PC-9 (cell line): ENCODE results near the gene SLC38A9. TPM values are rescaled to one million over a fixed set of nuclear protein-coding genes. Genes with fewer than 3 reads are reported as not detected.
A peak's percentile ranks its signal among the peaks of the same experiment; 100 is the strongest.

Source experiments
- BruUV-seq: library from RNA; stranded (reverse); fragments of 400-500 nt; replicated peaks from 2 replicates; lab custom pipeline; 2021; lab: Mats Ljungman, UMichigan
- CTCF ChIA-PET: fragments of 300-600 bp; sonication (Branson Sonifier 250); formaldehyde crosslinking; loops from one replicate; lab custom pipeline; 2022; ENCODE audit warnings: antibody characterized with exemption; lab: Charles Lee
- POLR2A ChIA-PET: fragments of 300-600 bp; sonication (Branson Sonifier 250); formaldehyde crosslinking; loops from one replicate; lab custom pipeline; 2022; ENCODE audit warnings: antibody characterized with exemption; ENCODE audit not compliant: unreplicated experiment; lab: Charles Lee
- DNase-seq, 2 experiments: peaks; one replicate each; pipeline versions ENCODE4 v3.0.0 to v3.0.0-alpha.2; 2015 to 2022; ENCODE audit warnings: mixed read lengths in 1 of 2
- H2AFZ ChIP-seq: fragments of 200-600 bp; sonication (generic); 2 replicates; pipeline ENCODE4 v1.8.1; 2017; ENCODE audit warnings: antibody characterized with exemption
- H3F3A ChIP-seq: fragments of 200-600 bp; sonication (generic); 2 replicates; pipeline ENCODE4 v1.8.1; 2017; ENCODE audit warnings: antibody characterized with exemption, mild to moderate bottlenecking, low read depth; ENCODE audit not compliant: insufficient read depth
- H3K27ac ChIP-seq: fragments of 200-600 bp; sonication (generic); 2 replicates; pipeline ENCODE4 v1.6.1; 2016; ENCODE audit warnings: mixed run types
- H3K27me3 ChIP-seq: fragments of 200-600 bp; sonication (generic); 2 replicates; pipeline ENCODE4 v1.6.1; 2016; ENCODE audit warnings: low read depth, mixed run types; ENCODE audit not compliant: insufficient read depth
- H3K36me3 ChIP-seq: fragments of 200-600 bp; sonication (generic); 2 replicates; pipeline ENCODE4 v1.6.1; 2016; ENCODE audit warnings: low read depth, mixed run types
- H3K4me1 ChIP-seq: fragments of 200-600 bp; sonication (generic); replicated peaks from 2 replicates; pipeline ENCODE4 v1.6.1; 2016; ENCODE audit warnings: mixed run types; ENCODE audit not compliant: insufficient read depth
- H3K4me2 ChIP-seq: fragments of 200-600 bp; sonication (generic); 2 replicates; pipeline ENCODE4 v1.6.1; 2017; ENCODE audit warnings: mixed run types
- H3K4me3 ChIP-seq: fragments of 200-600 bp; sonication (generic); 2 replicates; pipeline ENCODE4 v1.6.1; 2016; ENCODE audit warnings: mixed run types
- H3K79me2 ChIP-seq: fragments of 200-600 bp; sonication (generic); 2 replicates; pipeline ENCODE4 v1.6.1; 2017; ENCODE audit warnings: low read depth, mixed run types
- H3K9me2 ChIP-seq: fragments of 200-600 bp; sonication (generic); 2 replicates; pipeline ENCODE4 v1.8.1; 2017; ENCODE audit warnings: mild to moderate bottlenecking; ENCODE audit not compliant: insufficient read depth
- H3K9me3 ChIP-seq: fragments of 200-600 bp; sonication (generic); 2 replicates; pipeline ENCODE4 v1.8.1; 2016; ENCODE audit warnings: low read depth; ENCODE audit not compliant: insufficient read depth
- H4K20me1 ChIP-seq: fragments of 200-600 bp; sonication (generic); 2 replicates; pipeline ENCODE4 v1.8.1; 2017; ENCODE audit not compliant: insufficient read depth
- EZH2 ChIP-seq: fragments of 200-600 bp; sonication (generic); IDR thresholded peaks from 2 replicates; pipeline ENCODE4 v1.8.0; 2017; ENCODE audit warnings: antibody characterized with exemption, low read depth
- intact Hi-C: fragments of 100-400 bp; cut with micrococcal nuclease; formaldehyde crosslinking; loops from one replicate; pipeline ENCODE4 v1.10.0; 2022; ENCODE audit not compliant: unreplicated experiment
- total RNA-seq: library from RNA; stranded (reverse); gene quantifications from 2 replicates; pipeline ENCODE4 v1.2.3, GENCODE V29; 2021
- TF ChIP-seq, protein P1 (sequence below): fragments of 200-600 bp; sonication (generic); conservative IDR thresholded peaks from 2 replicates; pipeline ENCODE4 v1.6.1; 2017; ENCODE audit warnings: mixed run types, antibody characterized with exemption, mild to moderate bottlenecking, moderate library complexity

The SLC38A9 gene
- total RNA-seq, 1 experiment from 2014 or later: 26.6 TPM

DNA sequence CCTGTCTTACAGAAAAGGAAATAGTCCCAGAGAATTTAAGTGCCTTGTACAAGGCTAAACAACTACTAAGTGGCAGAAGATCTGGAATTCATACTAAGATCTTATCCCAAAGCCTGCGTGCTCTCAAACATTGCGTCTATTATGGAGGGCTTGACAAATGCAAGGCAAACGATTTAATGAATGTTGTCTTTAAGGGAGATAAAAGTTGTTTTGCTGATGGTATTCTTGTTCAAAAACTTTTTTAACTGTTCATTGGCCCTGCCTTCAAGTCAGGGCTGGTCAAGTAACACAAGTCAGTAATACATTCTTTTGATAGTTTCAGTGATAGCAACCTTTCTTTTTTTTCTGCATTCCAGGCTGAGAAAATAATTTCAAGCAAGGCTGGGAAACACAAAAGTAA, 1.7 kb upstream of the SLC38A9 start:
- no peak overlapping the region for H3K27ac ChIP-seq
- no TSS peak for BruUV-seq
- peaks cover 13% of the 10 kb centered on the region; the same call in 1 of the 2 replicates for H3K4me1 ChIP-seq
- no peaks in the 10 kb centered on the region for H3K36me3 ChIP-seq
- 0 out of 2 replicates have a peak, but pooled peaks cover 6% of the 10 kb centered on the region for H3K9me3 ChIP-seq
- H3K27me3 ChIP-seq: no peaks in the 10 kb centered on the region
- H4K20me1 ChIP-seq: no peaks in the 10 kb centered on the region
- TF ChIP-seq EZH2: no peak
- TF ChIP-seq, protein P1, sequence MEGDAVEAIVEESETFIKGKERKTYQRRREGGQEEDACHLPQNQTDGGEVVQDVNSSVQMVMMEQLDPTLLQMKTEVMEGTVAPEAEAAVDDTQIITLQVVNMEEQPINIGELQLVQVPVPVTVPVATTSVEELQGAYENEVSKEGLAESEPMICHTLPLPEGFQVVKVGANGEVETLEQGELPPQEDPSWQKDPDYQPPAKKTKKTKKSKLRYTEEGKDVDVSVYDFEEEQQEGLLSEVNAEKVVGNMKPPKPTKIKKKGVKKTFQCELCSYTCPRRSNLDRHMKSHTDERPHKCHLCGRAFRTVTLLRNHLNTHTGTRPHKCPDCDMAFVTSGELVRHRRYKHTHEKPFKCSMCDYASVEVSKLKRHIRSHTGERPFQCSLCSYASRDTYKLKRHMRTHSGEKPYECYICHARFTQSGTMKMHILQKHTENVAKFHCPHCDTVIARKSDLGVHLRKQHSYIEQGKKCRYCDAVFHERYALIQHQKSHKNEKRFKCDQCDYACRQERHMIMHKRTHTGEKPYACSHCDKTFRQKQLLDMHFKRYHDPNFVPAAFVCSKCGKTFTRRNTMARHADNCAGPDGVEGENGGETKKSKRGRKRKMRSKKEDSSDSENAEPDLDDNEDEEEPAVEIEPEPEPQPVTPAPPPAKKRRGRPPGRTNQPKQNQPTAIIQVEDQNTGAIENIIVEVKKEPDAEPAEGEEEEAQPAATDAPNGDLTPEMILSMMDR: no peak
- H3K4me2 ChIP-seq: no peak overlapping the region
- no peak overlapping the region for H3K4me3 ChIP-seq
- no peak overlapping the region for H2AFZ ChIP-seq
- H3F3A ChIP-seq: no peaks in the 10 kb centered on the region; the same call in 1 of the 2 replicates
- no peak for DNase-seq
- no peaks in the 10 kb centered on the region for H3K9me2 ChIP-seq
- CTCF ChIA-PET: no interaction called here
- POLR2A ChIA-PET: interaction anchor here (0.6 kb wide), 1 partner anchor 115 kb away, joined by 5 read pairs; no protein-coding TSS in a partner anchor
- intact Hi-C loops: loop anchor here (5.0 kb wide), 1 partner anchor 208 kb away; no protein-coding TSS in a partner anchor
- peaks cover 14% of the 10 kb centered on the region for H3K79me2 ChIP-seq

DNA sequence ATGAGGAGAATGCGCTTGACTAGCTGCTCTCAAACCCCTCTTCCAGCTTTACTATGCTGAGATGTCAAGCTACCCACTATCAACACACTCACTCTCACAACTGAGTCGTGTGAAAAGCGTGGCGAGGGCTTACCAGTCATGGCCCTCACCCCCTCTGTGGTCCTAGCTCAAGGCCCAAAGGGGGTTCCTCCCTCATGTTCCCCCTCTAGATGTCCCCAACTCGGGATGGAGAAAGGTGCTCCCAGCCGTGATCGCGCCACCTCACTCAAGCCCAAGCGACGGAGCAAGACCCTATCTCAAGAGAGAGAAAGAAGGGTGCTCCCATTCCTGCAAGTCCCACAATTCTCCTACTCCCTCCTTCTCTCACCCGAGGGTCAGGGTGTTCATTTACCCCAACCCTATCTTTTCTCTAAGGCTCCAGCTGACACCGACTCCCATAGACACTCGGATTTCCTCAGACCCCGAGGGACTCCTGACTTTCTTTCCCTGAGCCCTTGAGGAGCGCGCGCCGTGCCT, 559 bp downstream of the SLC38A9 start:
- Histone ChIP-seq H3K4me1 (peaks cover 13% of the 10 kb centered on the region; the same call in 1 of the 2 replicates), H3K27ac (no peak overlapping the region), H3K79me2 (peaks cover 14% of the 10 kb centered on the region), H3K9me2 (no peaks in the 10 kb centered on the region), H3F3A (no peaks in the 10 kb centered on the region; the same call in 1 of the 2 replicates), H3K9me3 (0 out of 2 replicates have a peak, but pooled peaks cover 6% of the 10 kb centered on the region), H3K4me2 (peak overlapping the region; percentile 90), H3K27me3 (no peaks in the 10 kb centered on the region), H4K20me1 (no peaks in the 10 kb centered on the region), H3K36me3 (no peaks in the 10 kb centered on the region), H3K4me3 (peak overlapping the region; percentile 66), H2AFZ (peak overlapping the region; percentile 96)
- CTCF ChIA-PET: no interaction called here
- POLR2A ChIA-PET: interaction anchor here (0.6 kb wide), 1 partner anchor 324 kb away, joined by 3 read pairs; no protein-coding TSS in a partner anchor
- intact Hi-C loops: loop anchor here (5.0 kb wide), 1 partner anchor 211 kb away; no protein-coding TSS in a partner anchor
- TF ChIP-seq EZH2: no peak
- TF ChIP-seq, protein P1: no peak
- BruUV-seq: TSS peak; percentile 48
- no peak for DNase-seq

DNA sequence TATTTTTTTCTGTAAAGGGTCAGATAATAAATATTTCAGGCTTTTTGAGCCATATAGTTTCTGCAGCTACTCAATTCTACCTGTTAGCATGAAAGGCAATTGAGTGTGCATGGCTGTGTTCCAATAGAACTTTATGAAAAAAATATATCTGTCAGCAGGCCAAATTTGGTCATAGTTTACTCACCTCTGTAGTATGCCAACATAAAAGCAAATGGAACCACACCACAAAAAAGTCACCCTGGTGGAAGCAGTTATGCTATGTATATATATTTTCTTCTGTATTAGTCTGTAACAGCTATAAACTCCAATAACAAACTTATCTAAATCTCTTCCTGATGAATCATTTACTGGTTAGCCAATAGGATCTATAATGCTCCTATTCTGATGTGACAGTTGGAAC, 3.4 kb downstream of the SLC38A9 start:
- no peak for DNase-seq
- Histone ChIP-seq H3K27ac (no peak overlapping the region), H3K9me3 (no peaks in the 10 kb centered on the region), H3K9me2 (no peaks in the 10 kb centered on the region), H3K27me3 (no peaks in the 10 kb centered on the region), H2AFZ (no peak overlapping the region), H3K4me1 (peaks cover 13% of the 10 kb centered on the region; the same call in 1 of the 2 replicates), H4K20me1 (no peaks in the 10 kb centered on the region), H3K36me3 (no peaks in the 10 kb centered on the region), H3K4me2 (no peak overlapping the region), H3K4me3 (no peak overlapping the region), H3F3A (no peaks in the 10 kb centered on the region; the same call in 1 of the 2 replicates), H3K79me2 (peaks cover 14% of the 10 kb centered on the region)
- POLR2A ChIA-PET: no interaction called here
- intact Hi-C loops: no loop called here
- TF ChIP-seq, protein P1: no peak
- no peak for TF ChIP-seq EZH2
- CTCF ChIA-PET: interaction anchor here (0.6 kb wide), 1 partner anchor 477 kb away, joined by 3 read pairs; no protein-coding TSS in a partner anchor
- BruUV-seq: no TSS peak
